ENCODE measurements around the gene BLOC1S5. TPM values are rescaled to one million over a fixed set of nuclear protein-coding genes. Genes with fewer than 3 reads are reported as not detected.

Gene BLOC1S5
- total RNA-seq, 1 donor from 2014 or later, result 10.9 TPM

DNA sequence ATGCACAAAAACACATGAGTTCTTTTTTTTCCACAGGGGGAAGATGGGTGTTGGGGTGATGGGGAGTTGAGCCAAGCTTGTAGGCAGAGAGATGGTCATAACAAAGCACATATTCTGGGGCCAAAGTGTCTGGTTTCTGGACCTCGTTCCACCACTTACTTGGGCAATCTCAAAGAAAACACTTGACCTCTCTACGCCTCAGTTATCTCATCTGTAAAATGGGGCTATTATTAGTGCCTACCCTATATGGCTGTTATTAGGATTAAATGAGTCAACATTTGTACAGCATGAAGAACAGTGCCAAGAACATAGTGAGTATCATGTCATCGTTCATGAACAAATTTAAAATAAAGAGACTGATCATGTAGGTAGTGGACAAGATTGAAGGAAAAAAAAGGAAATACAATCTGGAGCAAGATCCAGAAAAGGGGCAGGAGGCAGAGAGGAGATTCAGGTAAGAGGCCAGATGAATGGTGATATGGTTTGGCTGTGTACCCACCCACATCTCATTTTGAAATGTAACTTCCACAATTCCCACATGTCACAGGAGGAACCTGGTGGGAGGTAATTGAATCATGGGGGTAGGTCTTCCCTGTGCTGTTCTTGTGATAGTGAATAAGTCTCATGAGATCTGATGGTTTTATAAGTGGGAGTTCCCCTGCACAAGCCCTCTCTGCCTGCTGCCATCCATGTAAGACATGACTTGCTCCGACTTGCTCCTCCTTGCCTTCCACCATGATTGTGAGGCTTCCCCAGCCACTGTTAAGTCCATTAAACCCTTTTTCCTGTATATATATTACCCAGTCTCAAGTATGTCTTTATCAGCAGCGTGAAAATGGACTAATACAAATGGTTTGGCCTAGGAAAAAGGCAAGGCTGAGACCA lies 23.9 kb upstream of the BLOC1S5 start:
- no peak for TF ChIP-seq CTCF (conservative IDR thresholded peaks at IDR 0.05; ENCODE audit: low read depth, low read length)
- no peak overlapping the region for H3K4me3 ChIP-seq (ENCODE audit: low read depth, low read length)
- no peak for DNase-seq (ENCODE audit: low read depth)

GRCh38 chr6:8086755-8087306 lies 22.6 kb upstream of the BLOC1S5 start:
- no peak for DNase-seq (ENCODE audit: low read depth)
- no peak for TF ChIP-seq CTCF (conservative IDR thresholded peaks at IDR 0.05; ENCODE audit: low read depth, low read length)
- H3K4me3 ChIP-seq (ENCODE audit: low read depth, low read length), result no peak overlapping the region

GRCh38 chr6:8085053-8085511 lies 20.9 kb upstream of the BLOC1S5 start:
- H3K4me3 ChIP-seq (ENCODE audit: low read depth, low read length), result no peak overlapping the region
- DNase-seq (ENCODE audit: low read depth), result peak; percentile 91
- TF ChIP-seq CTCF (conservative IDR thresholded peaks at IDR 0.05; ENCODE audit: low read depth, low read length), result no peak

DNA sequence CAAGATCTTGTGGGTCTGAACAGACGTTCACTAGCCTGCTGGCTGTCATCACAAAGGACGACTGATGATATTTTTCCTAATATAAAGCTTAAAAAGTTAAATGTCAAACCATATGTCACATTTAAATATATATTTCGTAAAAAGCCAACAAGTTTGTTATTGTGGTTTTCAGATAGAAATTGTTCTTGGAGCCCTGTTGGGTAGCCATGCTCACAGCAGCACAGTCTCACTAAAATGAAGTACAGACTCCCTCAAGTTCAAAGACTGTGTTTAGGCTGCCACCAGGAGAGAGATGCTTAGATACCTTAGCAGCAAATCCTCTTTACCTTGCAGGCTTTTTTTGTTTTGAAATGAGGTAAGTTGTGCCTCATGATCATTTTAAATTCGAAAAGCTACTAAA lies 20.4 kb upstream of the BLOC1S5 start:
- no peak for TF ChIP-seq CTCF (conservative IDR thresholded peaks at IDR 0.05; ENCODE audit: low read depth, low read length)
- no peak overlapping the region for H3K4me3 ChIP-seq (ENCODE audit: low read depth, low read length)
- DNase-seq (ENCODE audit: low read depth), result no peak

- no peak overlapping the region for H3K4me3 ChIP-seq (ENCODE audit: low read depth, low read length)
- DNase-seq (ENCODE audit: low read depth), result peak; percentile 79
- TF ChIP-seq CTCF (conservative IDR thresholded peaks at IDR 0.05; ENCODE audit: low read depth, low read length), result no peak
Observed at GRCh38 chr6:8082954-8083858, 19.0 kb upstream of the BLOC1S5 start.

DNA sequence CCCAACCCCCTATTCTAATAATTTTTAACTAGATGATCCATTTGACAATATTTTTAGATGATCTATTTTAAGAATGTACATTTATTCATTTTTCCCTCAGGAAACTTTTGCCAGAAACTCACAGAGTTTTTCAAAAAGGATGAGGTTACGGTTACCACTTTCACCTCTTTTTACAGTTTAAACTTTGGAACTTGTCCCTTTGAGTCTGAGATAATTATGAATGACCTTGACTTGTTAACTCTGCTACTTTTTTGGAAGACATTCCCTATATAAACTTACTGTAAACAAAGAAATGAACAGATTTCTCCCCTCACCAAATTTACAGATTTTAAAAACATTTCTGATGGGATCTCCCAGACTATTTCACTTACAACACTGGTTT lies 18.4 kb upstream of the BLOC1S5 start:
- no peak for DNase-seq (ENCODE audit: low read depth)

More for the DNA sequence above, 18.4 kb upstream of the BLOC1S5 start:
- H3K4me3 ChIP-seq (ENCODE audit: low read depth, low read length), result no peak overlapping the region
- no peak for TF ChIP-seq CTCF (conservative IDR thresholded peaks at IDR 0.05; ENCODE audit: low read depth, low read length)

Measured in epithelial cell of proximal tubule (primary cell).